Measurements from ENCODE around the gene HOXB9. TPM values are rescaled to one million over a fixed set of nuclear protein-coding genes. Genes with fewer than 3 reads are reported as not detected.

HOXB9 gene
- total and polyA plus RNA-seq, 5 donors = 0.02 TPM; not detected in 4

DNA sequence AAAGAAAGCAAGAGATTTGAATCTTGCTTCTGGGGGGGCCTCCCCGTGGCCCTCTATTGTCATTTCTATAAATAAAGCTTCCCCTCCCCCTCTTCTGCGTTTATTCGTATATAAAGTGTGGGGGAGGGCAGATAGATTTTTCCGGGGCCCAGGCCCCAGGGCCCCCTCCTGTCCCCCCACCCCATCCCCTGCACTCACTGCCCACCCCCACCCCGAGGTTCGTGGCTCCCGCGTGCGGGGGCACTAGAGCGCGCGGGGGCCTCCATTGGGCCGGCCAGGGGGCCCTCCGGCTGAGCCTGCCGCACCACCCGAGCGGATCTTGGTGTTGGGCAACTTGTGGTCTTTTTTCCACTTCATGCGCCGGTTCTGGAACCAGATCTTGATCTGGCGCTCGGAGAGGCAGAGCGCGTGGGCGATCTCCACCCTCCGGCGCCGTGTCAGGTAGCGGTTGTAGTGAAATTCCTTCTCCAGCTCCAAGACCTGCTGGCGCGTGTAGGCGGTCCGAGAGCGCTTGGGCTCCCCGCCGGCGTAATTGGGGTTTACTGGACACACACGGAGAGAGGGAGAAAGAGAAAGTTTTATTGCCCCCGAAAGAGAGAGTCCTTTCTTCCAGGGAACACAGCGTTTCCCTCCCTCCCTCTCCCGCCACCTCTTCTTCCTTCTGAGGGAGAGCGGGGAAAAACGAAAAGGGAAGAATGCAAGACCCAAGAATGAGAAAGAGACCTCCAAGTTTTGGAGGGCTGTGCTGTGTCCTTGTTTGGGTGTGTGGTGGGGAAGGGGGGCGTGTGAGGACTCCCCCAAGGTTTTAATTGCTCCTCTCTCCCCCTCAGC, 49.5 kb downstream of the HOXB9 start:
- 14% methylated on average over 43 of the region's 43 CpGs for WGBS
- Histone ChIP-seq H3K4me3 (ENCODE audit: low read length) (peak overlapping the region; percentile 78), H3K27ac (ENCODE audit: low read length) (peak overlapping the region; percentile 3), H3K4me1 (ENCODE audit: control insufficient read depth, insufficient read depth, low read length) (no peaks in the 10 kb centered on the region), H3K27me3 (ENCODE audit: control insufficient read depth, insufficient read depth) (peaks cover 5% of the 10 kb centered on the region), H3K9me3 (ENCODE audit: control insufficient read depth, low read length) (no peaks in the 10 kb centered on the region)
- DNase-seq (peak in 1 of 3 donors; percentile 36), ATAC-seq (no peak)
- intact Hi-C loops (cut with DNase I) = loop anchor here in 1 of 4 donors (5.0 kb wide), 1 partner anchor 34 kb away; no protein-coding TSS in a partner anchor

DNA sequence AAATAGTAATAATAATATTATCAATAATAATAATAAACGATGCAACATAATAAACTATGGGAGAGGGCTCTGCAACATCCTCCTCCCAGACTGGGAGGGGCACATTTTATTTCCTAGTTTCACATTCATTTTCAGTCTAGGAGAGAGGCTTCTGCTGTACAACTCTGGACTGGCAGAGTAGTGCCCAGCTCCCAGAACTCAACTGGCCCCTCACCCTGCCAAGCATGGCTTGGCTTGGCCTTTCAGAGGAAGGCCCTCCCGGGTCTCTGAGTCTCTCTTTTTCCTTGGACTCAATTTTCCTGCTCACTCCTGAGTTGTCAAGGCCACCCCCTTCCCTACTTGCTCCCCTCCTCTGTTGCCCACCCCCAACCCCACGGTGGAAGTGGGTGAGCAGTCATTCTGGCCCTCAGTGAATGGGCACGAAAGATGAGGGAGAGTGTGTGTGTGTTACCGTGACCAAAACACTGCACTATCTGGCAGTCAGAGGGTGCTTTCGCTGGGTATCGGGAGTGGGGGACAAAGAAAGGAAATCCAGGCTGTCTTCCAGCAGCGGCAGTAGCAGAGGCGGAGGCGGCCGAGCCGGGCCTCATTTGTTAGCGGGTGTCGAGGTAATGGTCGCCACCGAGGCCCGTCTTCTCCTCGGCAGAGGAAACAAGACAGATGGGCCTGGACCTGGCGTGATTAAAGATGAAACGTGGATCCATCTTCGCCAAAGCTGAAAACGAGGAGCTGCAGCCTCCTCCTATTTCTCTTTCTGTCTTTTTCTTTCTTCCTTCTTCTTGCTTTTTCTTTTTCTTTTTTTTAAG, 50.3 kb downstream of the HOXB9 start:
- Histone ChIP-seq H3K9me3 (ENCODE audit: control insufficient read depth, low read length) (no peaks in the 10 kb centered on the region), H3K4me1 (ENCODE audit: control insufficient read depth, insufficient read depth, low read length) (no peaks in the 10 kb centered on the region), H3K27ac (ENCODE audit: low read length) (peak overlapping the region; percentile 14), H3K4me3 (ENCODE audit: low read length) (no peak overlapping the region), H3K27me3 (ENCODE audit: control insufficient read depth, insufficient read depth) (peaks cover 5% of the 10 kb centered on the region)
- DNase-seq (no peak), ATAC-seq (no peak)
- 20% methylated on average over 22 of the region's 22 CpGs for WGBS
- intact Hi-C loops (cut with DNase I) = loop anchor here in 1 of 4 donors (5.0 kb wide), 1 partner anchor 34 kb away; no protein-coding TSS in a partner anchor

DNA sequence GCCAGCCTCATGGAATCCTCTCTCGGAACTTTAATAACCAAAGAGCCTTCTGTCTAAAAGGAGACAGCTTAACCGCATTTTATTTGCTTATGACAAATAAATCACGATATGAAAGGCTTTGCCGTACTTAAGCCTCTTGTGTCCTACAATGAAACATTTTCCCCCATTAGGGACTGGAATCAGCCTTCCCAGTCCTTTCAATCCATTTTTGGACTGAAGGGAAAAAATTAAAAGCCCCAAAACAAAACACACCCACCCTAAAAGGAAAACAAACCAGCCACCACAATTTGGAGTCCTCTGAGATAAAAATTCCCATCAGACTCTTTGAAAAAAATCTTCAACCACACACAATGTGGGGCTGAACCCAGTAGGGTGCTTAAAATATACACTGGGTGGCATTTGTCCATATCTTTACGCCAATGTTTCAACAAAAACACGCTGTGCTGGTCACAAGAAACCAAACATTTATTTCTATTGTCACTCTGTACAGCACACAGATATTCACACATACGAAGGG, 51.0 kb downstream of the HOXB9 start:
- WGBS = 55% methylated on average over 7 of the region's 7 CpGs
- Histone ChIP-seq H3K4me3 (ENCODE audit: low read length) (no peak overlapping the region), H3K4me1 (ENCODE audit: control insufficient read depth, insufficient read depth, low read length) (peaks cover 2% of the 10 kb centered on the region), H3K27me3 (ENCODE audit: control insufficient read depth, insufficient read depth) (peaks cover 5% of the 10 kb centered on the region), H3K9me3 (ENCODE audit: control insufficient read depth, low read length) (no peaks in the 10 kb centered on the region), H3K27ac (ENCODE audit: low read length) (no peak overlapping the region)
- DNase-seq (no peak), ATAC-seq (no peak)
- intact Hi-C loops (cut with DNase I) = loop anchor here in 1 of 4 donors (5.0 kb wide), 1 partner anchor 33 kb away; no protein-coding TSS in a partner anchor

DNA sequence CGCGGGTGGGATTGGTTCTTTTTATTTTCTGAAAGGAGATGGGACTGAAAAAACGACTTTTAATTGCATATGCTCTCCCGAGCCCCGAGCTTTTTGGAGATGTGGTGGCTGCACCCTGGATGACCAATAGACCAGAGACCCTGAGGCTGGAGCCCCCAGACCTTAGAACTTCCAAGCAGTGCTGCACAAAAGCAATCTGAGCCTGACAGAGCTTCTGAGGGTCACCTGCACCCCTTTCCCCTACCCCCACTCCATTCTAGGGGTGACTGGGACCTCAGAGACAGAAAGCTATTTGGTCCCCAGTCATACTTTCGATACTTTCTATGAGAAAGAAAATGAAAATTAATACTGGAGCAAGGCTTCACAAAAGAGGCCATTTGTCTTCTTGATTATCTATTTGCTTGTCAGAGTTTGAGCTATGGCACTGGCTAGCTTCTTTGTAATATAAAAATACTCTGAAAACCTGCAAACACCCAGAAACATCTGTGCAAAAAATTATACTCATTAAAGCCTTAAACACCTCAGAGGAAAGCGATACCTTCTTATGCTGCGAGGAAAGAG, 51.6 kb downstream of the HOXB9 start:
- no peak overlapping the region for H3K27ac ChIP-seq (ENCODE audit: low read length)
- H3K4me1 ChIP-seq (ENCODE audit: control insufficient read depth, insufficient read depth, low read length) = peaks cover 2% of the 10 kb centered on the region
- WGBS = 56% methylated on average over 8 of the region's 8 CpGs
- H3K9me3 ChIP-seq (ENCODE audit: control insufficient read depth, low read length) = no peaks in the 10 kb centered on the region
- H3K27me3 ChIP-seq (ENCODE audit: control insufficient read depth, insufficient read depth) = peaks cover 5% of the 10 kb centered on the region
- no peak overlapping the region for H3K4me3 ChIP-seq (ENCODE audit: low read length)
- DNase-seq (no peak), ATAC-seq (no peak)
- intact Hi-C loops (cut with DNase I) = loop anchor here in 1 of 4 donors (5.0 kb wide), 1 partner anchor 32 kb away; no protein-coding TSS in a partner anchor

DNA sequence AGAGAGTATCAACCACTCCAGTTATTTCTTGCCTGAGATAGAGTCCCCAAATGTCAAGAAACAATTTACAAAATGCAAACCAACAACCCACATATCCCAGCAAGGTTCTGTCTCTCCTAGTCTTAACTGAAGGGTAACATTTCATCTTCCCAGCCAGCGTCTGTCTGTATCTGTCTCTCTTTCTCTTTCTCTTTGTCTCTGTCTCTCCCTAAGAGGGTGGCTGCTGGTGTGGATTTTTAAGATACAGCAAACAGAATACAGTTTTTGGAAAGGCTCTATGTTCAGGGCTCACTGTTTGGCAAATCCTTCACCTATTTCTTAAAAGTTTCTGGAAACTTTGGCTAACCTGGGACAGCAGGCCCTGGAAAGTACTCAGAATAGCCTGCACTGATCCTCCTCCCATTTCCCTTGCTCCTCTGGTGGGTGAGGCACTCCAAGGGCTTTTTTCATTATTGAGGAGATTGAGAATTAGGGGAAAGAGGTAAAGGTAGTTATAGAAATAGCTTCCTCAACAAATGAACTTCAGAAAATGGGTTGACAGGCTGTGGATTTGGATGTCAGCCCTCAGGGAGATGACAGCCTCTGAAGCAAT, 54.2 kb downstream of the HOXB9 start:
- Histone ChIP-seq H3K27ac (ENCODE audit: low read length) (no peak overlapping the region), H3K27me3 (ENCODE audit: control insufficient read depth, insufficient read depth) (peaks cover 5% of the 10 kb centered on the region), H3K4me3 (ENCODE audit: low read length) (no peak overlapping the region), H3K9me3 (ENCODE audit: control insufficient read depth, low read length) (no peaks in the 10 kb centered on the region), H3K4me1 (ENCODE audit: control insufficient read depth, insufficient read depth, low read length) (peaks cover 5% of the 10 kb centered on the region)
- intact Hi-C loops (cut with DNase I) = no loop called here
- ATAC-seq (no peak), DNase-seq (no peak)
- 74% methylated on average over 1 of the region's 1 CpG for WGBS

Small RNA genes lying within 50 kb of the gene (microRNA-seq; reads per million reads assigned to microRNA genes)
- 0 reads per million in 2 donors for gene MIR196A1

Other genes starting within 250 kb of the HOXB9 start
- under 1 TPM in 3 of 4 donors, not detected in 1; 0.38 to 0.77 (median 0.54) TPM for gene SKAP1, start 196.1 kb downstream of the HOXB9 start, total RNA-seq
- 0.54 TPM for gene SKAP1, start 196.1 kb downstream of the HOXB9 start, polyA plus RNA-seq
- not detected for gene HOXB1, start 95.3 kb downstream of the HOXB9 start, total RNA-seq
- not detected for gene HOXB1, start 95.3 kb downstream of the HOXB9 start, polyA plus RNA-seq
- 1 to 10 TPM; 2.4 to 9.9 (median 6.0) TPM for gene HOXB2, start 81.2 kb downstream of the HOXB9 start, total RNA-seq
- gene HOXB2, start 81.2 kb downstream of the HOXB9 start, polyA plus RNA-seq = 5.5 TPM
- gene HOXB4, start 48.0 kb downstream of the HOXB9 start, total RNA-seq = 1 to 10 TPM in 1 of 4 donors, under 1 TPM in 3; 0.38 to 1.1 (median 0.52) TPM
- 1.1 TPM for gene HOXB4, start 48.0 kb downstream of the HOXB9 start, polyA plus RNA-seq
- 1 to 10 TPM; 1.2 to 2.3 (median 2.2) TPM for gene HOXB3, start 36.1 kb downstream of the HOXB9 start, total RNA-seq
- 2.8 TPM for gene HOXB3, start 36.1 kb downstream of the HOXB9 start, polyA plus RNA-seq
- gene HOXB5, start 32.6 kb downstream of the HOXB9 start, total RNA-seq = under 1 TPM in 3 of 4 donors, not detected in 1; 0.12 to 0.37 (median 0.14) TPM
- gene HOXB5, start 32.6 kb downstream of the HOXB9 start, polyA plus RNA-seq = 0.14 TPM
- 1 to 10 TPM in 2 of 4 donors, under 1 TPM in 2; 0.74 to 1.8 (median 1.0) TPM for gene HOXB6, start 21.4 kb downstream of the HOXB9 start, total RNA-seq
- gene HOXB6, start 21.4 kb downstream of the HOXB9 start, polyA plus RNA-seq = 1.1 TPM
- under 1 TPM; 0.50 to 0.80 (median 0.59) TPM for gene HOXB7, start 15.3 kb downstream of the HOXB9 start, total RNA-seq
- gene HOXB7, start 15.3 kb downstream of the HOXB9 start, polyA plus RNA-seq = 0.48 TPM
- not detected for gene HOXB8, start 11.1 kb downstream of the HOXB9 start, total RNA-seq
- gene HOXB8, start 11.1 kb downstream of the HOXB9 start, polyA plus RNA-seq = not detected
- gene PRAC1, start 96.2 kb upstream of the HOXB9 start, total RNA-seq = not detected
- gene PRAC1, start 96.2 kb upstream of the HOXB9 start, polyA plus RNA-seq = not detected
- not detected for gene PRAC2, start 96.8 kb upstream of the HOXB9 start, total RNA-seq
- gene PRAC2, start 96.8 kb upstream of the HOXB9 start, polyA plus RNA-seq = not detected
- gene HOXB13, start 102.4 kb upstream of the HOXB9 start, total RNA-seq = not detected
- not detected for gene HOXB13, start 102.4 kb upstream of the HOXB9 start, polyA plus RNA-seq
- under 1 TPM in 2 of 4 donors, not detected in 2; 0.06 to 0.23 TPM for gene TTLL6, start 190.9 kb upstream of the HOXB9 start, total RNA-seq
- 0.27 TPM for gene TTLL6, start 190.9 kb upstream of the HOXB9 start, polyA plus RNA-seq
- 100 to 1,000 TPM; 220 to 298 (median 281) TPM for gene CALCOCO2, start 204.7 kb upstream of the HOXB9 start, total RNA-seq
- gene CALCOCO2, start 204.7 kb upstream of the HOXB9 start, polyA plus RNA-seq = 131 TPM